Measurements from ENCODE around the gene RBM38. TPM values are rescaled to one million over a fixed set of nuclear protein-coding genes. Genes with fewer than 3 reads are reported as not detected.

Gene RBM38
- polyA plus RNA-seq, 2 of the 4 experiments (the other 2 are of a cell fraction): 6.6 to 14.2 TPM

- ATAC-seq (no peak), FAIRE-seq (no peak), DNase-seq (ENCODE audit: low read depth in 1 of 2, low spot score in 1 of 2) (no peak)
- Histone ChIP-seq H3K9me3 (no peaks in the 10 kb centered on the region), H3K4me2 (no peak overlapping the region), H3K4me3 (no peak overlapping the region), H3K4me1 (peaks cover 9% of the 10 kb centered on the region), H3K27ac (no peak overlapping the region)
- ChIA-PET POLR2A (no interaction called here), CTCF (interaction anchor here (0.8 to 5.8 kb wide), 4 partner anchors 12 to 102 kb away, joined by 3 to 37 read pairs (median 3); no protein-coding TSS in a partner anchor)
- no peak for TF ChIP-seq EHMT2 (IDR thresholded peaks at IDR 0.05; ENCODE audit: low read depth)
- WGBS (ENCODE audit: missing lambda C conversion rate): 86% methylated on average over 20 of the region's 27 CpGs
These were observed 3.2 kb downstream of the RBM38 start for GRCh38 chr20:57394121-57395082.

- no peak overlapping the region for H3K27ac ChIP-seq
- ATAC-seq: no peak
- no peak overlapping the region for H3K4me2 ChIP-seq
- H3K4me3 ChIP-seq: no peak overlapping the region
- ChIA-PET CTCF (interaction anchor here (1.0 to 5.8 kb wide), 3 partner anchors 13 to 101 kb away, joined by 3 to 37 read pairs (median 3); no protein-coding TSS in a partner anchor), POLR2A (no interaction called here)
- TF ChIP-seq SMC3 (IDR thresholded peaks at IDR 0.05): no peak
- TF ChIP-seq TP53 (CRISPR knock-in tag; IDR thresholded peaks at IDR 0.05): no peak
- TF ChIP-seq MAZ (IDR thresholded peaks at IDR 0.05; ENCODE audit: borderline replicate concordance, low read depth, low read length): no peak
- TF ChIP-seq FOSL2 (IDR thresholded peaks at IDR 0.05): no peak
- TF ChIP-seq FOSL2 (CRISPR knock-in tag; IDR thresholded peaks at IDR 0.05): no peak
- no peak for TF ChIP-seq NFE2L2 (conservative IDR thresholded peaks at IDR 0.05; ENCODE audit: low read length)
- TF ChIP-seq CHD2 (IDR thresholded peaks at IDR 0.05; ENCODE audit: low read length, partially characterized antibody): no peak
- TF ChIP-seq KDM1A (IDR thresholded peaks at IDR 0.05; ENCODE audit: low read depth): no peak
- no peak for TF ChIP-seq E2F6 (IDR thresholded peaks at IDR 0.05; ENCODE audit: borderline replicate concordance, low read depth)
- no peak for TF ChIP-seq ZC3H11A (IDR thresholded peaks at IDR 0.05)
- 80% methylated on average over 22 of the region's 31 CpGs for WGBS (ENCODE audit: missing lambda C conversion rate)
- no peaks in the 10 kb centered on the region for H3K9me3 ChIP-seq
- no peak for DNase-seq (ENCODE audit: low read depth in 1 of 2, low spot score in 1 of 2)
- no peak for FAIRE-seq
- H3K4me1 ChIP-seq: peaks cover 9% of the 10 kb centered on the region
These were observed 4.1 kb downstream of the RBM38 start for GRCh38 chr20:57395111-57395966.

GRCh38 chr20:57396212-57396983, 5.2 kb downstream of the RBM38 start:
- POLR2A ChIA-PET: no interaction called here
- H3K9me3 ChIP-seq: no peaks in the 10 kb centered on the region
- CTCF ChIA-PET: interaction anchor here (1.1 to 5.8 kb wide), 2 partner anchors 14 to 100 kb away, joined by 3 to 37 read pairs; no protein-coding TSS in a partner anchor
- H3K4me3 ChIP-seq: no peak overlapping the region
- TF ChIP-seq HDAC2 (IDR thresholded peaks at IDR 0.05): no peak
- TF ChIP-seq HOXB5 (CRISPR knock-in tag; IDR thresholded peaks at IDR 0.05): no peak
- peaks cover 9% of the 10 kb centered on the region for H3K4me1 ChIP-seq
- no peak for DNase-seq (ENCODE audit: low read depth in 1 of 2, low spot score in 1 of 2)
- 92% methylated on average over 14 of the region's 16 CpGs for WGBS (ENCODE audit: missing lambda C conversion rate)
- ATAC-seq: no peak
- FAIRE-seq: no peak
- no peak overlapping the region for H3K4me2 ChIP-seq
- no peak overlapping the region for H3K27ac ChIP-seq

GRCh38 chr20:57396984-57397692, 5.9 kb downstream of the RBM38 start:
- Histone ChIP-seq H3K9me3 (no peaks in the 10 kb centered on the region), H3K4me2 (no peak overlapping the region), H3K4me1 (peaks cover 8% of the 10 kb centered on the region), H3K4me3 (no peak overlapping the region), H3K27ac (no peak overlapping the region)
- no peak for DNase-seq (ENCODE audit: low read depth in 1 of 2, low spot score in 1 of 2)
- FAIRE-seq: no peak
- ChIA-PET POLR2A (no interaction called here), CTCF (interaction anchor here (1.3 to 5.8 kb wide), 3 partner anchors 9 to 99 kb away, joined by 4 to 37 read pairs (median 5); no protein-coding TSS in a partner anchor)
- 90% methylated on average over 15 of the region's 16 CpGs for WGBS (ENCODE audit: missing lambda C conversion rate)
- no peak for ATAC-seq
- no peak for TF ChIP-seq RCOR1 (IDR thresholded peaks at IDR 0.05; ENCODE audit: low read depth, low read length)
- no peak for TF ChIP-seq HOXB13 (CRISPR knock-in tag; IDR thresholded peaks at IDR 0.05; ENCODE audit: low read depth)
- no peak for TF ChIP-seq RARB (CRISPR knock-in tag; IDR thresholded peaks at IDR 0.05)
- TF ChIP-seq RFX5 (IDR thresholded peaks at IDR 0.05): no peak
- no peak for TF ChIP-seq PHF8 (IDR thresholded peaks at IDR 0.05; ENCODE audit: borderline replicate concordance, low read depth)
- no peak for TF ChIP-seq MAX (IDR thresholded peaks at IDR 0.05)
